SK-N-SH (cell line): ENCODE results near the gene HCST.

Source experiments
- MAX ChIP-seq: IDR thresholded peaks from 2 replicates; pipeline ENCODE4 v1.4.0; 2012; ENCODE audit warnings: low read depth
- NFIC ChIP-seq: IDR thresholded peaks from 2 replicates; pipeline ENCODE4 v1.4.0; 2012; ENCODE audit warnings: borderline replicate concordance
- YY1 ChIP-seq: IDR thresholded peaks from 2 replicates; pipeline ENCODE4 v1.4.0; 2012; ENCODE audit warnings: low read depth, mild to moderate bottlenecking
- ZBTB33 ChIP-seq: IDR thresholded peaks from 2 replicates; pipeline ENCODE4 v1.4.0; 2012; ENCODE audit warnings: low read depth, borderline replicate concordance
- TF ChIP-seq, protein P1 (sequence below): fragments of 200-600 bp; sonication (generic); IDR thresholded peaks from 2 replicates; pipeline ENCODE4 v1.6.1; 2017; ENCODE audit warnings: antibody characterized with exemption, mild to moderate bottlenecking, moderate library complexity

DNA sequence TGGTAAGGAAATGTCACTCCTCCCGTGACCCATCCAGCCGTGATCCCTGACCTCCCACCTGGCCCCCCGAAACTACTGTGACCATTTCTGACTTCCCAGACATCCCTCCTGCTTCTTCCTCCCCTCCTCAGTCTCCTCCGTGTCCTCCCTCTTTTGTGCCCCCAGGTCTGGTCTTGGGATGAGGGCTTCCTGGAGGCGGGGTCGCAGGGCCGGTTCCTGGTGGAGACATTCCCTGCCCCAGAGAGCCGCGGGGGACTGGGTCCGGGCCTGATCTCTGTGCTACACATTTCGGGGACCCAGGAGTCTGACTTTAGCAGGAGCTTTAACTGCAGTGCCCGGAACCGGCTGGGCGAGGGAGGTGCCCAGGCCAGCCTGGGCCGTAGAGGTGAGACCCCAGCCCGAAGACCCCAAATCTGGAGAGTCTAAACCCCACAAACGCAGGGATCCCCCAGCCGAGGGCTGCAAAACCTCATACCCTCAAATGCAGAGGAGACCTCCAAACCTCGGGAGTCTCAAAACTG lies 40.6 kb upstream of the HCST start:
- TF ChIP-seq NFIC: no peak
- TF ChIP-seq MAX: no peak
- TF ChIP-seq YY1: no peak
- TF ChIP-seq, protein P1, sequence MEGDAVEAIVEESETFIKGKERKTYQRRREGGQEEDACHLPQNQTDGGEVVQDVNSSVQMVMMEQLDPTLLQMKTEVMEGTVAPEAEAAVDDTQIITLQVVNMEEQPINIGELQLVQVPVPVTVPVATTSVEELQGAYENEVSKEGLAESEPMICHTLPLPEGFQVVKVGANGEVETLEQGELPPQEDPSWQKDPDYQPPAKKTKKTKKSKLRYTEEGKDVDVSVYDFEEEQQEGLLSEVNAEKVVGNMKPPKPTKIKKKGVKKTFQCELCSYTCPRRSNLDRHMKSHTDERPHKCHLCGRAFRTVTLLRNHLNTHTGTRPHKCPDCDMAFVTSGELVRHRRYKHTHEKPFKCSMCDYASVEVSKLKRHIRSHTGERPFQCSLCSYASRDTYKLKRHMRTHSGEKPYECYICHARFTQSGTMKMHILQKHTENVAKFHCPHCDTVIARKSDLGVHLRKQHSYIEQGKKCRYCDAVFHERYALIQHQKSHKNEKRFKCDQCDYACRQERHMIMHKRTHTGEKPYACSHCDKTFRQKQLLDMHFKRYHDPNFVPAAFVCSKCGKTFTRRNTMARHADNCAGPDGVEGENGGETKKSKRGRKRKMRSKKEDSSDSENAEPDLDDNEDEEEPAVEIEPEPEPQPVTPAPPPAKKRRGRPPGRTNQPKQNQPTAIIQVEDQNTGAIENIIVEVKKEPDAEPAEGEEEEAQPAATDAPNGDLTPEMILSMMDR: no peak
- TF ChIP-seq ZBTB33: no peak
